WTC11 (cell line): ENCODE measurements around the gene GFPT2. TPM values are rescaled to one million over a fixed set of nuclear protein-coding genes. Genes with fewer than 3 reads are reported as not detected.

ENCODE experiments used
- ATAC-seq: fragments of 200-7000 bp; cut with Tn5 transposase; 2 replicates; pipeline ENCODE4 v1.10.0; 2021; ENCODE audit warnings: mild to moderate bottlenecking, moderate library complexity
- CTCF ChIA-PET: fragments of 300-600 bp; sonication (Branson Sonifier 250); formaldehyde crosslinking; loops from one replicate; lab custom pipeline; 2021; ENCODE audit warnings: antibody characterized with exemption; lab: Charles Lee
- POLR2A ChIA-PET: fragments of 350-600 bp; sonication (Branson Sonifier 250); formaldehyde crosslinking; loops from one replicate; lab custom pipeline; 2021; ENCODE audit warnings: antibody characterized with exemption; lab: Charles Lee
- DNase-seq: peaks from one replicate; pipeline ENCODE4 v3.0.0; 2021; ENCODE audit warnings: low spot score
- H3K27ac Mint-ChIP-seq: 2 replicates; pipeline ENCODE4 v1.8.0; 2021; ENCODE audit warnings: mixed read lengths
- H3K27me3 Mint-ChIP-seq: 2 replicates; pipeline ENCODE4 v1.8.0; 2021; ENCODE audit warnings: low read depth, mild to moderate bottlenecking, moderate library complexity, mixed read lengths
- H3K36me3 Mint-ChIP-seq: 2 replicates; pipeline ENCODE4 v1.8.0; 2021; ENCODE audit warnings: mixed read lengths
- H3K4me1 Mint-ChIP-seq: 2 replicates; pipeline ENCODE4 v1.8.0; 2022; ENCODE audit warnings: mixed read lengths
- H3K4me3 Mint-ChIP-seq: 2 replicates; pipeline ENCODE4 v1.8.0; 2021; ENCODE audit warnings: mild to moderate bottlenecking, moderate library complexity, mixed read lengths
- H3K9me3 Mint-ChIP-seq: 2 replicates; pipeline ENCODE4 v1.8.0; 2021; ENCODE audit warnings: mixed read lengths
- AFF4 ChIP-seq: sonication (generic); formaldehyde crosslinking; IDR thresholded peaks from 2 replicates; pipeline ENCODE4 v1.8.1; 2023; ENCODE audit warnings: mild to moderate bottlenecking, missing genetic modification reagents, borderline replicate concordance
- ATF3 ChIP-seq: sonication (generic); formaldehyde crosslinking; conservative IDR thresholded peaks from 2 replicates; pipeline ENCODE4 v1.8.1; 2022; ENCODE audit warnings: mild to moderate bottlenecking, missing genetic modification reagents
- CBFB ChIP-seq: sonication (generic); formaldehyde crosslinking; IDR thresholded peaks from 2 replicates; pipeline ENCODE4 v1.8.1; 2022; ENCODE audit warnings: mild to moderate bottlenecking, low read depth, missing genetic modification reagents
- CREB1 ChIP-seq: sonication (generic); formaldehyde crosslinking; IDR thresholded peaks from 2 replicates; pipeline ENCODE4 v1.8.0; 2023; ENCODE audit warnings: mild to moderate bottlenecking, missing genetic modification reagents
- CREM ChIP-seq: sonication (generic); formaldehyde crosslinking; IDR thresholded peaks from 2 replicates; pipeline ENCODE4 v1.8.1; 2022; ENCODE audit warnings: mild to moderate bottlenecking, missing genetic modification reagents, moderate library complexity
- CTCF ChIP-seq: fragments of 200-600 bp; IDR thresholded peaks from 2 replicates; pipeline ENCODE4 v1.8.0; 2022; ENCODE audit warnings: antibody characterized with exemption
- E2F4 ChIP-seq: sonication (generic); formaldehyde crosslinking; IDR thresholded peaks from 2 replicates; pipeline ENCODE4 v1.8.1; 2022; ENCODE audit warnings: low read depth, mild to moderate bottlenecking, moderate library complexity, missing genetic modification reagents, borderline replicate concordance
- E2F5 ChIP-seq: sonication (generic); formaldehyde crosslinking; IDR thresholded peaks from 2 replicates; pipeline ENCODE4 v1.8.1; 2022; ENCODE audit warnings: mild to moderate bottlenecking, moderate library complexity, missing genetic modification reagents
- ESRRA ChIP-seq: sonication (generic); formaldehyde crosslinking; IDR thresholded peaks from 2 replicates; pipeline ENCODE4 v1.8.1; 2022; ENCODE audit warnings: mild to moderate bottlenecking, missing genetic modification reagents, borderline replicate concordance
- ETV6 ChIP-seq: sonication (generic); formaldehyde crosslinking; IDR thresholded peaks from 2 replicates; pipeline ENCODE4 v1.8.1; 2022; ENCODE audit warnings: mild to moderate bottlenecking, missing genetic modification reagents
- KAT7 ChIP-seq: sonication (generic); formaldehyde crosslinking; IDR thresholded peaks from 2 replicates; pipeline ENCODE4 v1.8.1; 2023; ENCODE audit warnings: missing genetic modification reagents, mild to moderate bottlenecking, borderline replicate concordance
- NR2C2 ChIP-seq: sonication (generic); formaldehyde crosslinking; IDR thresholded peaks from 2 replicates; pipeline ENCODE4 v1.8.0; 2022; ENCODE audit warnings: mild to moderate bottlenecking, missing genetic modification reagents
- OVOL2 ChIP-seq: fragments of 250-450 bp; sonication (Bioruptor Pico); IDR thresholded peaks from 2 replicates; pipeline ENCODE4 v1.9.0; 2021; ENCODE audit warnings: mild to moderate bottlenecking, borderline replicate concordance
- RELA ChIP-seq: sonication (generic); formaldehyde crosslinking; IDR thresholded peaks from 2 replicates; pipeline ENCODE4 v1.8.1; 2022; ENCODE audit warnings: missing genetic modification reagents, mild to moderate bottlenecking, borderline replicate concordance
- SOX15 ChIP-seq: fragments of 250-450 bp; sonication (Bioruptor Pico); IDR thresholded peaks from 2 replicates; pipeline ENCODE4 v1.9.0; 2021; ENCODE audit warnings: mild to moderate bottlenecking
- SP1 ChIP-seq: sonication (generic); formaldehyde crosslinking; conservative IDR thresholded peaks from 2 replicates; pipeline ENCODE4 v1.8.1; 2022; ENCODE audit warnings: missing genetic modification reagents
- USF2 ChIP-seq: sonication (generic); formaldehyde crosslinking; IDR thresholded peaks from 2 replicates; pipeline ENCODE4 v1.8.1; 2023; ENCODE audit warnings: mild to moderate bottlenecking, missing genetic modification reagents, moderate library complexity
- ZNF138 ChIP-seq: sonication (generic); formaldehyde crosslinking; conservative IDR thresholded peaks from 2 replicates; pipeline ENCODE4 v1.8.1; 2022; ENCODE audit warnings: mild to moderate bottlenecking, moderate library complexity, missing genetic modification reagents
- ZNF232 ChIP-seq: sonication (generic); formaldehyde crosslinking; IDR thresholded peaks from 2 replicates; pipeline ENCODE4 v1.8.0; 2022; ENCODE audit warnings: mild to moderate bottlenecking, missing genetic modification reagents
- ZNF425 ChIP-seq: fragments of 250-450 bp; sonication (Bioruptor Pico); conservative IDR thresholded peaks from 2 replicates; pipeline ENCODE4 v1.9.0; 2021; ENCODE audit warnings: mild to moderate bottlenecking
- total RNA-seq: library from RNA; stranded (reverse); gene quantifications from 3 replicates; pipeline ENCODE4 v1.2.3, GENCODE V29; 2021

Gene GFPT2
- total RNA-seq, 1 experiment from 2014 or later, result 124 TPM

- peaks cover 67% of the 10 kb centered on the region for H3K36me3 Mint-ChIP-seq
- no peak for DNase-seq
- CTCF ChIA-PET, result interaction anchor here (0.8 to 4.5 kb wide), 14 partner anchors 8 to 168 kb away, joined by 3 to 76 read pairs (median 16); partner anchors contain the start of genes MAPK9 and RASGEF1C
These were observed 36.5 kb downstream of the GFPT2 start for GRCh38 chr5:180316586-180316985.

More at GRCh38 chr5:180316586-180316985, 36.5 kb downstream of the GFPT2 start:
- no peak for TF ChIP-seq CREM (CRISPR knock-in tag)
- TF ChIP-seq E2F4 (CRISPR knock-in tag), result no peak
- TF ChIP-seq AFF4 (CRISPR knock-in tag), result no peak
- TF ChIP-seq ETV6, result no peak
- no peak for TF ChIP-seq E2F5 (CRISPR knock-in tag)
- no peak for TF ChIP-seq RELA (CRISPR knock-in tag)
- no peak for TF ChIP-seq SP1
- TF ChIP-seq KAT7 (CRISPR knock-in tag), result no peak
- TF ChIP-seq ATF3 (CRISPR knock-in tag), result no peak
- TF ChIP-seq OVOL2, result no peak
- no peak for TF ChIP-seq SOX15 (CRISPR knock-in tag)
- no peak for TF ChIP-seq USF2
- no peak for TF ChIP-seq ZNF138
- TF ChIP-seq CTCF, result no peak
- TF ChIP-seq ESRRA, result no peak
- no peak for TF ChIP-seq NR2C2 (CRISPR knock-in tag)
- no peak for TF ChIP-seq ZNF425 (CRISPR knock-in tag)
- TF ChIP-seq ZNF232 (CRISPR knock-in tag), result no peak
- TF ChIP-seq CBFB (CRISPR knock-in tag), result no peak
- no peak for TF ChIP-seq CREB1 (CRISPR knock-in tag)
- ATAC-seq, result no peak
- peaks cover 21% of the 10 kb centered on the region for H3K4me1 Mint-ChIP-seq
- no peaks in the 10 kb centered on the region for H3K9me3 Mint-ChIP-seq
- 0 out of 2 replicates have a peak overlapping the region, but pooled peaks have one; percentile 45 for H3K27ac Mint-ChIP-seq
- POLR2A ChIA-PET, result interaction anchor here (0.9 kb wide), 1 partner anchor 22 kb away, joined by 3 read pairs; no protein-coding TSS in a partner anchor
- no peaks in the 10 kb centered on the region for H3K27me3 Mint-ChIP-seq
- no peak overlapping the region for H3K4me3 Mint-ChIP-seq
